PFSK-1 (cell line): ENCODE results near the gene CLEC2L.

Experiments used
- FOXP2 ChIP-seq: optimal IDR thresholded peaks from 2 replicates; pipeline ENCODE3; 2011; ENCODE audit warnings: borderline replicate concordance, control low read depth, inconsistent platforms; ENCODE audit not compliant: insufficient read depth; ENCODE audit errors: extremely low read length, extremely low read depth
- POLR2AphosphoS5 ChIP-seq: IDR thresholded peaks from 2 replicates; pipeline ENCODE4 v1.6.1; 2012; ENCODE audit warnings: low read depth, mild to moderate bottlenecking, control low read depth, low read length, moderate library complexity
- REST ChIP-seq, 2 experiments: IDR thresholded peaks; 2 replicates each; pipeline versions ENCODE4 v1.6.1 to v1.8.0; 2011 to 2012; ENCODE audit warnings: low read depth in 2 of 2, low read length in 2 of 2, control low read depth in 1 of 2, inconsistent platforms in 1 of 2, mild to moderate bottlenecking in 1 of 2, moderate library complexity in 1 of 2; ENCODE audit not compliant: insufficient read depth in 1 of 2
- SIN3A ChIP-seq: IDR thresholded peaks from 2 replicates; pipeline ENCODE4 v1.6.1; 2012; ENCODE audit warnings: mild to moderate bottlenecking, low read length, moderate library complexity, borderline replicate concordance; ENCODE audit not compliant: insufficient read depth
- TAF1 ChIP-seq: IDR thresholded peaks from 2 replicates; pipeline ENCODE4 v1.6.1; 2012; ENCODE audit warnings: low read length, control low read depth, borderline replicate concordance; ENCODE audit not compliant: insufficient read depth

The CLEC2L gene

GRCh38 chr7:139541600-139542307 is 18.3 kb downstream of the CLEC2L start:
- TF ChIP-seq SIN3A = no peak
- no peak for TF ChIP-seq POLR2AphosphoS5
- no peak for TF ChIP-seq FOXP2
- TF ChIP-seq REST (IDR thresholded peaks at IDR 0.05; ENCODE audit: insufficient read depth in 1 of 2, low read depth in 2 of 2, low read length in 2 of 2) = no peak
- TF ChIP-seq TAF1 = no peak

- TF ChIP-seq FOXP2 (no peak), POLR2AphosphoS5 (no peak), SIN3A (no peak), TAF1 (no peak), REST (IDR thresholded peaks at IDR 0.05; ENCODE audit: insufficient read depth in 1 of 2, low read depth in 2 of 2, low read length in 2 of 2) (no peak)
Measured at GRCh38 chr7:139542308-139543151, 19.0 kb downstream of the CLEC2L start.

- TF ChIP-seq FOXP2 = no peak
- TF ChIP-seq REST (IDR thresholded peaks at IDR 0.05; ENCODE audit: insufficient read depth in 1 of 2, low read depth in 2 of 2, low read length in 2 of 2) = no peak
- no peak for TF ChIP-seq TAF1
- no peak for TF ChIP-seq POLR2AphosphoS5
- TF ChIP-seq SIN3A = no peak
Measured at GRCh38 chr7:139543801-139544603, 20.5 kb downstream of the CLEC2L start.

- no peak for TF ChIP-seq FOXP2
- no peak for TF ChIP-seq TAF1
- no peak for TF ChIP-seq REST (IDR thresholded peaks at IDR 0.05; ENCODE audit: insufficient read depth in 1 of 2, low read depth in 2 of 2, low read length in 2 of 2)
- no peak for TF ChIP-seq POLR2AphosphoS5
- no peak for TF ChIP-seq SIN3A
Measured at GRCh38 chr7:139544645-139545044, 21.2 kb downstream of the CLEC2L start.
